H1 (cell line): ENCODE measurements around the gene ARMH4. TPM values are rescaled to one million over a fixed set of nuclear protein-coding genes. Genes with fewer than 3 reads are reported as not detected.

ENCODE experiments used
- EP300 ChIP-seq, 2 experiments: IDR thresholded peaks; 1 replicate in 1 of 2; 2 replicates in 1 of 2; pipeline ENCODE4 v1.6.1; 2011 to 2012; ENCODE audit warnings: low read depth in 2 of 2, low read length in 2 of 2, mild to moderate bottlenecking in 2 of 2, borderline replicate concordance in 1 of 2, inconsistent platforms in 1 of 2, moderate library complexity in 1 of 2
- HDAC6 ChIP-seq: IDR thresholded peaks from one replicate; pipeline ENCODE4 v1.7.1; 2012; ENCODE audit warnings: low read depth, mild to moderate bottlenecking, inconsistent platforms, low read length, moderate library complexity
- MAX ChIP-seq: IDR thresholded peaks from 2 replicates; pipeline ENCODE4 v1.6.1; 2012; ENCODE audit warnings: inconsistent platforms
- SP1 ChIP-seq: IDR thresholded peaks from 2 replicates; pipeline ENCODE4 v1.6.1; 2011; ENCODE audit warnings: low read depth, low read length
- polyA plus RNA-seq, 7 experiments: library from polyadenylated mRNA; depleted of rRNA in 3 of 7; stranded (reverse) in 5 of 7; unstranded in 2 of 7; fragments of >200 nt in 5 of 7; fragments of 200-250 nt in 2 of 7; gene quantifications; 1 replicate in 5 of 7; 2 replicates in 1 of 7; 4 replicates in 1 of 7; pipeline versions ENCODE4 v1.2.1 to v1.2.3, GENCODE V29; 2011 to 2013; ENCODE audit warnings: missing spikeins in 2 of 7, mixed read lengths in 2 of 7
- total RNA-seq: library from RNA; stranded (reverse); fragmentation: NEBNext Ultra II Directional; extraction: Animal tissue kit (Norgen Biotek cat#: 25700); gene quantifications from 2 replicates; pipeline ENCODE4 v1.2.1, GENCODE V29; 2021

Gene ARMH4
- total and polyA plus RNA-seq, 2 of the 8 experiments (the other 6 are each of a cell fraction or from before 2014, with no cell fraction given) = 7.1 to 25.4 TPM

- TF ChIP-seq MAX (no peak), HDAC6 (no peak), SP1 (no peak), EP300 (IDR thresholded peaks at IDR 0.05; ENCODE audit: borderline replicate concordance in 1 of 2, low read depth in 2 of 2, low read length in 2 of 2) (no peak)
These were observed 153.2 kb downstream of the ARMH4 start (continued) for GRCh38 chr14:57998766-57999165.
